T-helper 17 cell (primary cell): Measurements from ENCODE around the gene RHOF. TPM values are rescaled to one million over a fixed set of nuclear protein-coding genes. Genes with fewer than 3 reads are reported as not detected.
A peak's percentile ranks its signal among the peaks of the same experiment; 100 is the strongest.

ENCODE experiments used
- ATAC-seq: fragments of 150-1000 bp; cut with Tn5 transposase; 2 replicates; pipeline ENCODE4 v1.10.0; 2021; ENCODE audit warnings: mild to moderate bottlenecking, moderate library complexity
- DNase-seq, 3 donors: peaks; one replicate each; pipeline versions ENCODE4 v3.0.0 to v3.0.0-alpha.2; 2020 to 2021
- H3K9me3 ChIP-seq: one replicate; pipeline ENCODE4 v1.7.0; 2013; ENCODE audit warnings: low read length, mild to moderate bottlenecking; ENCODE audit not compliant: control insufficient read depth, poor library complexity, severe bottlenecking
- H3K27ac Mint-ChIP-seq: one replicate; pipeline ENCODE4 v1.8.0; 2022; ENCODE audit warnings: mild to moderate bottlenecking, moderate library complexity, mixed read lengths
- H3K27me3 Mint-ChIP-seq: one replicate; pipeline ENCODE4 v1.8.0; 2022; ENCODE audit warnings: mixed read lengths
- H3K36me3 Mint-ChIP-seq: one replicate; pipeline ENCODE4 v1.8.0; 2022; ENCODE audit warnings: low read depth, mixed read lengths
- H3K4me1 Mint-ChIP-seq: one replicate; pipeline ENCODE4 v1.8.0; 2022; ENCODE audit warnings: mild to moderate bottlenecking, mixed read lengths
- H3K4me3 Mint-ChIP-seq: one replicate; pipeline ENCODE4 v1.8.0; 2022; ENCODE audit warnings: mild to moderate bottlenecking, moderate library complexity, mixed read lengths
- total RNA-seq, 4 donors: library from RNA in 2 of 4; stranded (reverse) in 2 of 4; gene quantifications; one replicate each; pipeline ENCODE4 v1.2.3 and lab custom pipeline; 2022 to 2026

Gene RHOF
- total RNA-seq, 2 donors from 2014 or later, result 121 to 122 TPM

DNA sequence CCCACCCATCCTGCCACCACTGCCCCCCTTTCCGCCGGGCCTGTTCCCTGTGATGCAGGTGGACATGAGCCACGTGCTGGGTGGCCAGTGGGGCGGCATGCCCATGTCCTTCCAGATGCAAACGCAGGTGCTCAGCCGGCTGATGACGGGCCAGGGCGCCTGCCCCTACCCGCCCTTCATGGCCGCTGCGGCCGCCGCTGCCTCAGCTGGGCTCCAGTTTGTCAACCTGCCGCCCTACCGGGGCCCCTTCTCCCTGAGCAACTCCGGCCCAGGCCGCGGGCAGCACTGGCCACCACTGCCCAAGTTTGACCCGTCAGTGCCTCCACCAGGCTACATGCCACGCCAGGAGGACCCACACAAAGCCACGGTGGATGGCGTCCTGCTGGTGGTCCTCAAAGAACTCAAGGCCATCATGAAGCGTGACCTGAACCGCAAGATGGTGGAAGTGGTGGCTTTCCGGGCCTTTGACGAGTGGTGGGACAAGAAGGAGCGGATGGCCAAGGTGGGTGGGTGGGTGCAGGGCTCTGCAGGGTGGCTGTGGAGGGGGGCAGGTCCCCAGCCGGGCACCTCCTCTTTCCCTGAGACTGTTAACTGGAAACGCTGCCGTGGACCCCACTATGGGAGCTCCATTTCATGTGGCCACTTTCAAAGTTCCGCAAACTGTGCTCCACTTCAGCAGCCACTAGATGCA lies 21.1 kb upstream of the RHOF start:
- H3K4me1 Mint-ChIP-seq, result peaks cover 36% of the 10 kb centered on the region
- no peaks in the 10 kb centered on the region for H3K9me3 ChIP-seq
- ATAC-seq (no peak), DNase-seq (no peak)
- peaks cover 3% of the 10 kb centered on the region for H3K36me3 Mint-ChIP-seq
- H3K27ac Mint-ChIP-seq, result no peak overlapping the region
- no peaks in the 10 kb centered on the region for H3K27me3 Mint-ChIP-seq
- peak overlapping the region; percentile 49 for H3K4me3 Mint-ChIP-seq

DNA sequence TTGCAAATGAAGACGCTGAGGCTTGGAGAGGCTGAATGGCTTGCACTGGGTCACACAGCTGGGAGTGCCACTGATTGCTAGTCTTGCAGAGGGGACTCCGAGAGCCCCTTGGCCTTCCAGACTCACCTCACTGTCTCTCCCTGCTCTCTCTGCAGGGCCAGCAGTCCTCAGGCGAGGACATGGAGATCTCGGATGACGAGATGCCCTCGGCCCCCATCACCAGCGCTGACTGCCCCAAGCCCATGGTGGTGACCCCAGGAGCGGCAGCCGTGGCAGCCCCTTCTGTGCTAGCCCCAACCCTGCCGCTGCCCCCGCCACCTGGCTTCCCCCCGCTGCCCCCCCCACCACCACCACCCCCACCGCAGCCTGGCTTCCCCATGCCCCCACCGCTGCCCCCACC lies 20.5 kb upstream of the RHOF start:
- ATAC-seq (no peak), DNase-seq (no peak)
- peaks cover 35% of the 10 kb centered on the region for H3K4me1 Mint-ChIP-seq
- H3K27me3 Mint-ChIP-seq, result no peaks in the 10 kb centered on the region
- peak overlapping the region; percentile 91 for H3K4me3 Mint-ChIP-seq
- H3K9me3 ChIP-seq, result no peaks in the 10 kb centered on the region
- no peaks in the 10 kb centered on the region for H3K36me3 Mint-ChIP-seq
- H3K27ac Mint-ChIP-seq, result peak overlapping the region; percentile 85

DNA sequence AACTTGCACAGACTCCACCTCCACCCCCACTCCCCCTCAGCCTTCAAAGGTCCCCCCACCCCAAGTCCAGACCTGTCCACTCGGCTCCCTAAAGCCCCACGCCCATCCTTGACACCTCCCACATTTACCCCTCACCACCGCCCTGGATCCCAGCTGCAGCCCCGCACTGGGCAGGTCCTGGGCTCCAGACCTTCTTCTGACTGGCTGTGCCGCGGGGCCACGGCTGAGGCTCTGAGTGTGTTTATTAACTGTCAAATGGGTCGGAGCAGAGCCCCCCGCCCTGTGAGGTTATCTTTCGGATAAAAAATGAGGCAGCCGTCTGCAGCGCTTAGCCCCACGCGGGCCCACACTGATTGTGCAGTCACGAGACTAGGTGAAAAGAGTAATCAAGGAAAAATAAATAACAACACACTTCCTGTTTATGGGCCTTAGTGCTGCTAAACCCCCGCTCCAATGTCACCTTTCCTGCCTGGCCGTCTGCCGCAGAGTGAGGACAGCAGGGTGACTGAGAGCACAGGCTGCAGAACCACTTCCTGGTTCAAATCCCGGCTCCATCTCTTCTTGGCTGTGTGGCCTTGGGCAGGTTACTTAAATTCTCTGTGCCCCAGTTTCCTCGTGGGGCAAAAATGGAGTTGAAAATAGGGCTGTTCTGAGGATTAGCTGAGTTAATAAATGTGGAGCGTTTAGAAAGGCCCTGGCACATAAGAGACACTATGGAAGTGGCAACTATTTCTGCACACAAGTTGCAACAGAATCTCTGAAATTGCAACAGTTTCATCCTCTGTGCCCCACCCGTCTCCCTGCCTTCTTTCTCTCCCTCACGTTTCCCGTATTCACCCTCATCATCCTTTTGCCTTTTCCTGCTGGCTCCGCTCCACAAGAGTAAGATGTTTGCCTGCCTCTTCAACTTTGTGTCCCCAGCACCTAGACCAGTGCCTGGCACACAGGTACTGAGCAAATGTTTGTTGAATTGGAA lies 19.7 kb upstream of the RHOF start:
- ATAC-seq (no peak), DNase-seq (no peak)
- Mint-ChIP-seq H3K4me1 (peaks cover 41% of the 10 kb centered on the region), H3K4me3 (peak overlapping the region; percentile 91), H3K27ac (peak overlapping the region; percentile 85), H3K36me3 (no peaks in the 10 kb centered on the region), H3K27me3 (no peaks in the 10 kb centered on the region)
- H3K9me3 ChIP-seq, result no peaks in the 10 kb centered on the region

DNA sequence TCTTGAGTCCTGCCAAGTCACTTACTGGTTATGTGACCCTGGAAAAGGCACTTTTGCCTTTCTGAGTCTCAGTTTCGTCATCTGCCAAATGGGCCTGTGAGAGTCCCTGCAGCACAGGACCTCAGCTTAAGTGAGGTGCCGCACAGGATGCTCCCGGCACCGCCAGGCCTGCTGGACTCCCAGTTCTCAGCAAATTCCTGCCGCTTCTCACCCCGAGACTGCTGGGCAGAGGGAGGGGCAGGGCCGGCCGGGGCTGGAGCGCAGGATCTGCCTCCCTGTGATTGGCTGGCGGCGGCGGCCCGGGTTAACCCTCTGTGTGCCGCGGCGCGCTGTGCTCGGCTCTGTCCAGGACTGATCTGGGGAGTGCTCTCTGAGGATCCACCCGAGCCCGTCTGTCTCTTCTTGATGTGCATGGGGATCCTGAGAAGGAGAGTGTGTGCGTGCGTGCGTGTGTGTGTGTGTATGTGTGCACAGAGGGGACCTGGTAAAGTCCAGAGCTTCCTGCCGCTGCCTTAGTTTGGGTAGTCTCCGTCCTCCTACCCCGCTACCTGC lies 18.9 kb upstream of the RHOF start:
- DNase-seq, result no peak
- Mint-ChIP-seq H3K4me1 (peaks cover 43% of the 10 kb centered on the region), H3K36me3 (no peaks in the 10 kb centered on the region), H3K27me3 (no peaks in the 10 kb centered on the region), H3K27ac (peak overlapping the region; percentile 85), H3K4me3 (peak overlapping the region; percentile 91)
- ATAC-seq, result peak; percentile 59
- H3K9me3 ChIP-seq, result no peaks in the 10 kb centered on the region

DNA sequence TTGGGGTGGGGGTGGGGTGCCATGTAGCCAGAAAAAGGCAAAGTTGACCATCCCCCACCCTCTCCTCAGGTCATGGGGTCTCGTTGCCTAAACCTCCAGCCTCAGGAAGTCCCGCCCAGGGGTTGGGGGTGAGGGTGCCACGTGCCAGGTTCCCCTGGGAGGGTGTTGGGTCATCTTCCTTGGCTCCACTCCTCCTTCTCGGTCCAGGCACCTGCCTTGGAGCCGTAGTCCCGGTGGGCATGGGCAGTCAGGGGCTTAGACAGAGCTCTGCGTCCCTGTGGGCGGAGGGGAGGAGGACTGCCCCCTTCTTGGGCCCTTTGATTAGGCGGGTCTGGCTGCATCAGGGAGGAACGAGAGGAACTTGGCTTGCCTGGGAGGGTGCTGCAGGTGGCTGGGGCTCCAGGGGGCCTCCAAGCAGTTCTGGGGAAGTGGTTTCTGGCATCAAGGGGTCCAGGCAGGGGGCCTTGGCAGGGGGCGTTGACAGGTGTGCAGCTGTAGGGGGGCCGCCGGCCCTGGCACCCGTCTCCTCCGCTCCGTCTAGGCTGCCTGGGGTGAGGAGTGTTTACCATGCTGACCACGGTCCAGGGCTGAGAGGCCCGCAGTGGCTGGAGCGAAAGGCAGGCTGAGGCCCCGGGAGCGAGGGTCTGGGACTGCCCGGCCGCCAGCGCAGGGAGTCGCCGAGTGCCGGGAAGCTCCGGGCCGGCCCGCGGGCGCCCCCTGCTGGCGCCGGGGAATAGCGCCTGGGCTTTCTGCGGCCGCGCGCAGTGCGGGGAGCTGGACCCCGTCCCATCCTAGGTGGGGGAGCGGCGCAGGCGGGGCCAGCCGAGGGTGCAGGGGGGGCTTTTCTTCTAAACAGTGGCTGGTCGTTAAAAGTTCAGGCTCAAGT lies 18.2 kb upstream of the RHOF start:
- ATAC-seq, result peak; percentile 87
- Mint-ChIP-seq H3K27ac (peak overlapping the region; percentile 85), H3K4me3 (peak overlapping the region; percentile 91), H3K27me3 (no peaks in the 10 kb centered on the region), H3K36me3 (no peaks in the 10 kb centered on the region), H3K4me1 (peaks cover 45% of the 10 kb centered on the region)
- peak; percentile 68 to 76 (median 73) for DNase-seq
- no peaks in the 10 kb centered on the region for H3K9me3 ChIP-seq

DNA sequence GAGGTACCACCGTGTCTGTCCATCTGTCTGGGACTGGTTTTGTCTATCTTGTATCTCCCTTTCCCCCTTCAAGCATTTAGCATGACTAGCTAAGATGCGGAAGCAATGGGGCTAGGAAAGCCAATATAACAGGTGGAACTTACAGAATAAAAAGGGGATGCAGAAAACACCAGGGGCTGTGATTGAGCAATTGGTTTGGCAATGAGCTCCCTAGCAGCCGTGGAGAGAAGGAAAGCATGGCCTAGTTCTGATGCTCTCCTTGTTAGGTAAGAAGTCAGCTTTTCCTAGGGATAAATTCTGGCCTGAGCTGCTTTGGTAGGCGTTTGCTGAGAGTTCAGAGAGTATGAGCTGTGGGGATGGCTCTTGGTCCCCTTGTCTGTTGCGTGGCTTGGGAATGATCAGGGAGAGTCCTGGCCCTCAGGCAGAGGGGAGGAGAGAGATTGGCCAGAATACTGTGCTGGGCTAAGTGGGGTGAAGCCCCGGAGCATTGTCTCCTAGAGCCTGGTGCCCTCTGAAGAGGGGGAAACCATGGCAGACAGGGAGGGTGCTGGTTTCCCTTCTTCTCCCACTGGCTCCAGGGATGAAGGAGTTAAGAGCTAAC lies 17.4 kb upstream of the RHOF start:
- Mint-ChIP-seq H3K27ac (peak overlapping the region; percentile 85), H3K4me1 (peaks cover 49% of the 10 kb centered on the region), H3K36me3 (peaks cover 2% of the 10 kb centered on the region), H3K27me3 (no peaks in the 10 kb centered on the region), H3K4me3 (peak overlapping the region; percentile 91)
- no peaks in the 10 kb centered on the region for H3K9me3 ChIP-seq
- ATAC-seq (no peak), DNase-seq (no peak)

DNA sequence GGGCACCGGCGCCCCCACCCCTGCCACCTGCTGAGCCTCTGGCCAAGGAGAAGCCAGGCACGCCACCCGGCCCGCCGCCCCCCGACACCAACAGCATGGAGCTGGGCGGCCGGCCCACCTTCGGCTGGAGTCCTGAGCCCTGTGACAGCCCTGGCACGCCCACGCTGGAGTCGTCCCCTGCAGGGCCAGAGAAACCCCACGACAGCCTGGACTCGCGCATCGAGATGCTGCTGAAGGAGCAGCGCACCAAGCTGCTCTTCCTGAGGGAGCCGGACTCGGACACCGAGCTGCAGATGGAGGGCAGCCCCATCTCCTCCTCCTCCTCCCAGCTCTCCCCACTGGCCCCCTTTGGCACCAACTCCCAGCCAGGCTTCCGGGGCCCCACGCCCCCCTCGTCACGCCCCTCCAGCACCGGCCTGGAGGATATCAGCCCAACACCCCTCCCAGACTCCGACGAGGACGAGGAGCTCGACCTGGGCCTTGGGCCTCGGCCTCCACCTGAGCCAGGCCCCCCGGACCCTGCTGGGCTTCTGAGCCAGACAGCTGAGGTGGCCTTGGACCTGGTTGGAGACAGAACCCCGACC lies 16.8 kb upstream of the RHOF start:
- H3K4me3 Mint-ChIP-seq, result peak overlapping the region; percentile 91
- ATAC-seq (no peak), DNase-seq (no peak)
- no peaks in the 10 kb centered on the region for H3K9me3 ChIP-seq
- peaks cover 2% of the 10 kb centered on the region for H3K36me3 Mint-ChIP-seq
- peaks cover 51% of the 10 kb centered on the region for H3K4me1 Mint-ChIP-seq
- peak overlapping the region; percentile 95 for H3K27ac Mint-ChIP-seq
- H3K27me3 Mint-ChIP-seq, result no peaks in the 10 kb centered on the region

DNA sequence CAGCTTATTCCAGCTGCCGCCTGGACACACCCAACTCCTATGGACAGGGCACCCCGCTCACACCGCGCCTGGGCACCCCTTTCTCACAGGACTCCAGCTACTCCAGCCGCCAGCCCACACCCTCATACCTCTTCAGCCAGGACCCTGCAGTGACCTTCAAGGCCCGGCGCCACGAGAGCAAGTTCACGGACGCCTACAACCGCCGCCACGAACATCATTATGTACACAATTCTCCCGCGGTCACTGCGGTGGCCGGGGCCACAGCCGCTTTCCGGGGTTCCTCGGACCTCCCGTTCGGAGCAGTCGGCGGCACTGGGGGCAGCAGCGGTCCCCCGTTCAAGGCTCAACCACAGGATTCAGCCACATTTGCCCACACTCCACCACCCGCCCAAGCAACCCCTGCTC lies 16.2 kb upstream of the RHOF start:
- peaks cover 2% of the 10 kb centered on the region for H3K36me3 Mint-ChIP-seq
- no peak for ATAC-seq
- H3K27ac Mint-ChIP-seq, result peak overlapping the region; percentile 95
- peaks cover 49% of the 10 kb centered on the region for H3K4me1 Mint-ChIP-seq
- no peaks in the 10 kb centered on the region for H3K27me3 Mint-ChIP-seq
- H3K9me3 ChIP-seq, result no peaks in the 10 kb centered on the region
- no peak overlapping the region for H3K4me3 Mint-ChIP-seq
- DNase-seq, result no peak

DNA sequence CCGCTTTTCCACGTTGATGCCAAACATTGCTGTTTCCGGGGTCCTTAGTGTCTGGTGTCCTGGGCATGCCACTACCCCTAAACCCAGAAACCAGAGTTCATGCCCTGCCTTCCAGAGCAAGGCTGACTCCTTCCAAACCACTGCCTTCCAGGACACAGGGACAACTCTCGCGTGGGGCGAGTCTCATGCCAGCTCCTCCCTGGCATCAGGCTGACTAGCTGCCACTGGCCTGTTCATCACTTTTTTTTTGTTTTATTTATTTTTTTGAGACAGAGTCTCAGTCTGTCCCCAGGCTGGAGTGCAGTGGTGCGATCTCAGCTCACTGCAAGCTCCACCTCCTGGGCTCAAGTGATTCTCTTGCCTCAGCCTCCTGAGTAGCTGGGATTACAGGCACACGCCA lies 15.1 kb upstream of the RHOF start:
- ATAC-seq, result no peak
- H3K36me3 Mint-ChIP-seq, result peaks cover 5% of the 10 kb centered on the region
- DNase-seq, result no peak
- no peaks in the 10 kb centered on the region for H3K9me3 ChIP-seq
- H3K4me3 Mint-ChIP-seq, result peak overlapping the region; percentile 33
- no peaks in the 10 kb centered on the region for H3K27me3 Mint-ChIP-seq
- H3K4me1 Mint-ChIP-seq, result peaks cover 50% of the 10 kb centered on the region
- H3K27ac Mint-ChIP-seq, result peak overlapping the region; percentile 95

DNA sequence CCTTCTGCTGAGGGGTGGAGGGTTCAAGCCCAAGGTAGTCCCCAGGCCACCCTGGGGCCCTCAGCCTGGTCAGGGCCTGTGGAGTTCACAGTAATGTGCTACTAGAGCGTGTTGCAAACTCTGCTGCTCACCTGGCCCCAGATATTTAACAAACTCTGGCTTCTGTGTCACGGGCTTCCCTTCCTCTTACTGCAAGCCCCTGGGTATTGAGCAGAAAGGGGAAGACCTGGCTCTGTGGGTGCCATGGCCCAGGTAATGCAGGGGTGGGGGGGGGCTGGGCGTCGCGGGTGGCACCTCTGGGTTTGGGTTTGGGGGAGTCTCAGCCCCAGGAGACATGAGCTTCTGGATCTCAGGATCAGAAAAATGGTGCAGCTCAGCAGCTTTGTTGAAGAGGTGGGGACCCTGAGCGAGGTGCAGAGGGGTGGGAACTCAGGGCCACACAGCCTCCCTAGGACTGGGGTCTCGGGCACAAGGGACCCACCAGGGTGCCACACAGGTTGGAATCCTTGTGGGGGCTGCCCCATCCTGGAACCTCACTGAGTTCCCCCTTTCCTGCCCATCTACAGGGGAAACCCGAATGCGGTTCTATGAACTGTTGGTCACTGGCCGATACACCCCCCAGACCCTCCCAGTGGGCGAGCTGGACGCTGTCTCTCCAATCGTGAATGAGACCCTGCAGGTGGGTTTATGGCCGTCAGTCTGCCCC lies 14.3 kb upstream of the RHOF start:
- H3K27ac Mint-ChIP-seq, result peak overlapping the region; percentile 95
- ATAC-seq, result no peak
- no peaks in the 10 kb centered on the region for H3K9me3 ChIP-seq
- H3K4me1 Mint-ChIP-seq, result peaks cover 47% of the 10 kb centered on the region
- H3K4me3 Mint-ChIP-seq, result peak overlapping the region; percentile 59
- peaks cover 9% of the 10 kb centered on the region for H3K36me3 Mint-ChIP-seq
- DNase-seq, result no peak
- H3K27me3 Mint-ChIP-seq, result no peaks in the 10 kb centered on the region

DNA sequence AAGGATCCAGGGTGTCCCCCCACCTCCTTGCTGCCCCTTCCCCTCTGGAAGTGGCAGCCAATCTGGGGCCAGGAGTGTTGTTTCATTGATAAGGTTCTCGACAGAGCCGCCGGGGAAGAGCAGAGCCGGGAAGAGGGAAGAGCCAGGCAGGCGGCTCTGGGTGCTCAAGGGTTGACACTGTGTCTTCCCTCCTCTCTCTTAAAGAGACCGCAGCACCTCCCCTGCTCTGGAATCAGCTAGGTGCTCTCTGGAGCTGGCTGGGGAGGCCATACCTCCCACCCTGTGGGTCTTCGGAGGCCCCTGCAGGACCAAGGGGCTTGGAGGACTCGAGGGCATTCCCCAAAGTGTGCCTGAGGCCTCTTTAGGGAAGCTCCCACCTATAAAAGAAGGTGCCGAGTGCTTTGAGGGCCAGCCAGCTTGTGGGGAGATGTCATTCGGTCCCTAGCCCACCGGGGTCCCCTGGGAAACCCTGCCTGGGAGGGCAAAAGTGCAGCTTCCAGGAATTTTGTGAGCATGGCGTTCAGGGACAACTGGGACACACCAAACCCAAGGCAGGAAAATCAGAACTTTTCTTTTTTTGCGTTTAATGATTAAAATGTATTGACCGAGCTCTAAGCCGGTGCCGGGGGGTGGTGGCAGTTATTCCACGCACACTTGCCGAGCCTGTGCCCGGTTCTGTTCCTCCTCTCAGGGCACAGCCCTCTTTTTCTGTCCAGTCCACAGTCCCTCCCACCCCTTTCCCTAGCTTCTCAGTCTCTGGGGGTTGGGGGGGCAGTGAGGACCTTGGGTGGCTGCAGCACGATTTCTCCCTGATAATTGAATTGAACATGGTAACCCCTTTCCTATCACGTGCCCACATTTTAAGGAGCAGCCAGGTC lies 13.3 kb upstream of the RHOF start:
- DNase-seq, result no peak
- Mint-ChIP-seq H3K4me3 (peak overlapping the region; percentile 97), H3K4me1 (peaks cover 52% of the 10 kb centered on the region), H3K27me3 (no peaks in the 10 kb centered on the region), H3K27ac (peak overlapping the region; percentile 95), H3K36me3 (peaks cover 12% of the 10 kb centered on the region)
- no peak for ATAC-seq
- no peaks in the 10 kb centered on the region for H3K9me3 ChIP-seq
